Breast epithelium (tissue), 3 donors: ENCODE data around the gene HNRNPUL1.

Experiments used
- CTCF ChIP-seq, 3 donors: fragments of 450-650 bp; IDR thresholded peaks; one replicate each; pipeline ENCODE4 v1.5.1; 2016 to 2017; ENCODE audit warnings: antibody characterized with exemption in 3 of 3, mild to moderate bottlenecking in 3 of 3, moderate library complexity in 3 of 3
- POLR2A ChIP-seq: fragments of 450-650 bp; IDR thresholded peaks from one replicate; pipeline ENCODE4 v1.6.1; 2016; ENCODE audit warnings: antibody characterized with exemption, mild to moderate bottlenecking, moderate library complexity
- POLR2AphosphoS5 ChIP-seq, 3 donors: sonication (generic); formaldehyde crosslinking; IDR thresholded peaks; one replicate each; pipeline ENCODE4 v1.6.1; 2017; ENCODE audit warnings: antibody characterized with exemption in 3 of 3

- TF ChIP-seq CTCF (IDR thresholded peaks at IDR 0.05) (no peak), POLR2AphosphoS5 (IDR thresholded peaks at IDR 0.05) (no peak), POLR2A (no peak)
Observed at GRCh38 chr19:41328842-41329225, 64.7 kb downstream of the HNRNPUL1 start.
